ENCODE data around the gene RHNO1.
A peak's percentile ranks its signal among the peaks of the same experiment; 100 is the strongest.

Gene RHNO1, protein sequence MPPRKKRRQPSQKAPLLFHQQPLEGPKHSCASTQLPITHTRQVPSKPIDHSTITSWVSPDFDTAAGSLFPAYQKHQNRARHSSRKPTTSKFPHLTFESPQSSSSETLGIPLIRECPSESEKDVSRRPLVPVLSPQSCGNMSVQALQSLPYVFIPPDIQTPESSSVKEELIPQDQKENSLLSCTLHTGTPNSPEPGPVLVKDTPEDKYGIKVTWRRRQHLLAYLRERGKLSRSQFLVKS

DNA sequence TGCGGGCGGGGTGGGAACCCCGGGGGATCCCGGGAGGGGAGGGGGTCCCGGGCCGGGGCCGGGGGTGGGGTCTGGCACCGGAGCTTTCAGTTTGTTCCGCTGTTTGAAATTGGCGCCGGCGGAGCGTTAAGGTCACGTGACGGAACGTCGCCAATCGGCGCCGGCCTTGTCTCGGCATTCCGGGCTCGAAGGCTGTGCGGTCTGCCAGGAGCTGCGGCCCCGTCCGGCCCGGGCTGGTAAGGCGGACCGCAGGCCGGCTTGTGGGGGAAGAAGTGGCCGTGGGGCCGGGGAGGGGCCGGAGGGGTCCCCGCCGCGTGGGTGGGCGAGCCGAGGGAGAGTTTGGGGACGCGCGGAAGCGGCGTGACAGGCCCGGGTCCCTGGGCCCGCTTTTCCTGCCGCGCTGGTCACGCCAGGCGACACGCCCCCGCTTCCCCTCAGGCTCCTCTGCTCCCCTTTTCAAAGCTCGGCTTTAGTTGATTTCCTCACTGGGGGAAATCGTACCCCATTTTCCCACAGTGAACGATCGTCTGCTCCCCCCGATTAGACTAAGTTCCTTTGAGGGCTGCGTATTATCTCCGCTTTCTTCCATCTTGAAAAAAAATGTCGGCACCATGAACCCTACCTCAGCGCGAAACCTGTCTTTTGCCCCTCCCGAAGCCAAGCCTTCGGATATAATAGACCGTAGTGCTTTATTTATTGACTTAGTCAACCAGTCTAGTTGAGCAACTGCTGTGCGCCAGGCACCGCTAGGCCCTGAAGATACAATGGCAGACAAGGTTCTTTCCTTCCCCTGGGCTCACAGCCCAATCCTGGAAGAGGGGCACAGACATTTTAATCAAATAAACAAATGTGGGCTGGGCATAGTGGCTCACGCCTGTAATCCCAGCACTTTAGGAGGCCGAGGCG lies at the start of gene RHNO1, which contains the start of gene FOXM1:
Gene RHNO1 (plus strand): TSS at position 177 of the 906 bp plus-strand sequence. CDS start 8,144 bp downstream, outside the sequence.
Gene FOXM1 (minus strand): TSS at position 128 of the 906 bp plus-strand sequence. CDS start 2,696 bp downstream, outside the sequence.
- peak; percentile 96 for DNase-seq (ENCODE audit: low spot score)

DNA sequence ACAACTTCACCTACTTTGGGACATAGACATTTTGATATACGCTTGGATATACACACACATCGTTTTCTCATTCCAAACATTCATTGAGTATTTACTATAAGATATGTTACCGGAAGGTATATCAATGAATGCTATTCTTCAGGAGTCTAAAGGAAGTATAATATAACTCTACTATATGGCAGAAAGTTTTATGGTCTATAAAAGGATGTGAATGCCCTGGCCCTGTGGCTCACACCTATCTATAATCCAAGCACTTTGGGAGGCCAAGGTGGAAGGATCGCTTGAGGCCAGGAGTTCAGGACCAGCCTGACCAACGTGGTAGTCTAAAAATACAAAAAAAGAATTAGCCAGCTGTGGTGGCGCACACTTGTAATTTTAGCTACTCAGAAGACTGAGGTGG lies 47.7 kb upstream of the RHNO1 start:
- no peak for DNase-seq (ENCODE audit: low spot score)

DNA sequence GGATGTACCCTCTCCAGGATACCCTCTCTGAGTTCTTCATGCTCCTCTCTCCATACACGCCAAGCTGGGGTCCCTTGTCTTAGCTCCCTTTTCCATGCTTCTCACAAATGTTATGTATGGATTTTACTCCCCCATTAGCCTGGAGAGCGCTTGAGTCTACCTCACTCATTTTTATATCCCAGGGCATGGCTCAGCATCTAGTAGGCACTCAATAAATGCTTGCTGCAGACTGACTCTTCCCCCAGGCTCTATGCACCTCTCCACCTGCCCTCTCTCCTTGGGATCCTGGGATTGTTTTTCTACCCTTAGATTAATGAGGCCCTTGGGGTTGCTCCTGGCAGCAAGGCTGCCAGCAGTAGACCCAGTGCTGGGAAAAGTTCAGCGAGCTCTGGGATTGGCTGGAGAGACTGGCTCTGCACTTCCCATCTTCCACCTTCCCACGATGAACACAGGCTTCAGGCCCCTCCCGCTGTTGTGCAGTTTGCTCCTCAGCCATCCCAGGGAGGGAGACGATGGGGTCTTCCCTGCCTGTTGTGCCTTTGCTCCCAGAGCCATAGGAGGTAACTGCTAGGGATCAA lies 44.4 kb upstream of the RHNO1 start:
- no peak for DNase-seq (ENCODE audit: low spot score)

DNA sequence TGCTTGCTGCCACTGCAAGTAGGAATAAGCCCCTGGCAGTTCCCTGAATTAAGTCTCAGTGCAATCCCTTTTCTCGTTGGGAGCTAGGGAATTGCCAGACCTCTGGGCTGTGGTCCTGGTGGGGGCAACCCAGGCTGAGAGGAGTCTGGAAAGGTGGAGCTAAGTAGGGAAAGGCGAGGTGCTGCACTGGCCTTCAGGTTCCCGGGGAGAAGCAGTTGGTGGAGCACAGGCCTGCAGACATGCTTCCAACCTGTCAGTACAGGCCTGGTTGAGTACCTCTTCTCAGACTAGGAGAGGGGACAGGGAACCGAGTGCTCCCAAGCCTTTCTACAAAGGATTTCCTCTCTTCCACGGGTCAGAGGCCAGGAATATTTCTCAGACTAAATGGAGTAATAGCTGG lies 43.7 kb upstream of the RHNO1 start:
- no peak for DNase-seq (ENCODE audit: low spot score)

DNA sequence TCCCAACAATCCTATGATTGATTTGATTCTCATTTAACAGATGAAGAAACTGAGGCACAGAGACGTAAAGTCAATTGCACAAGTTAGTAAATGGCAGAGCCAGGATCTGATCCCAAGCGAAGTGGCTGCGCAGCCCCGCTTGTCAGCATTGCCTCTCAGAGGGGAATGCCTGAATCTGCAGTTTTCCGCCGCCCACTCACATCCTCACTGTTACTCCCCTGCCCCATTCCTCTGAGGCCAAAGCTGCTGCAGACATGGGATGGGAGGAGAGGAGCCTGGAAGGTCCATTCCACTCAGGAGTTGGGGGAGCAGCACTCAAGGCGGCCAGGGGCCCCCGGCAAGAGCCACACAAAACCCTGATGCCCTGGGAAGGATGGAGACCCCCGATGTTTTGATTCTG lies 43.2 kb upstream of the RHNO1 start:
- DNase-seq (ENCODE audit: low spot score): no peak

DNA sequence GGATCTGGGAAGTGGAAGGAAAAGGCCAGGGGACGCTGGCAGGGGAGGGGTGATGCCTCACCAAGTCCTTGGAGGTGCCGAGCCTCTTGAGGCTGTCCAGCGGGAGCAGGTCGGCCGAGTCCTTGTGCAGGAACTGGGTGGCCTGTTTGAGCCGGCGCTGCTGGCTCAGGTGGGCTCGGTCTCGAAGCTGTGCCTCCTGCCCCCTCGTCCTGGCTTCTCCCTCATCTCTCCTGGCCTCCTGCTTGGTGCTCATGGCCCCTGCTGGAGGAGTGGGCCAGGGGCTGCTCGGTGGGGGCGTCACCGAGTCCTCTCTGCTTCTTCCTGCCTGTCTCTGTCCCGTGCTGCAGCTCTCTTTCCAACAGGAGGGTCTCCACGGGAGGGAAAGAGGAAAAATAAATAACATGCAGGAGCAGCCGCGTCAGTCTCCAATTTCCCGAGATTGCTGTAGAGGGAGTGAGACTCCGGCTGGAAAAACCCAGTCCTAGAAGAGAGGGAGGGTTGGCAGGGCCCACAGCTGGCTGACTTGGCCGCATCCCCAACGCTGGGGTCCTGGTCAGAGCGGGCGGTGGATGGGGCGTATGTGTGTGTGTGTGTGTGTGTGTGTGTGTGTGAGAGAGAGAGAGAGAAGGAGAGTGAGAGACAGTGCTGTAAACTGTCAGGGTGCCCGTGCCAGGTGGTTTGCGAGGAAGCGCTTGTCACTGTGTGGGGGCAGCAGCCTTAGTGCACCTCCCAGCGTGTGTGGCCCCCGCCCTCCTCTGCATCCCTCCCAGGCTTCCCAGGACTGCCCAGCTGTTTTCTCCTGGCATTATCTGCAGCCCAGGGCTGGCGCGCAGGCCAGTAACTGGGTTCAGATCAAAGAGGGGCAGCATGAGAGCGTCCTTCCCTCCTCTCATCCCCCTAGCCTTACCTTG lies 42.2 kb upstream of the RHNO1 start, which contains the start of gene NRIP2:
Gene NRIP2 (minus strand): TSS at position 455 of the 911 bp plus-strand sequence. CDS start 52 bp downstream, at position 403.
- DNase-seq (ENCODE audit: low spot score): peak; percentile 82

DNA sequence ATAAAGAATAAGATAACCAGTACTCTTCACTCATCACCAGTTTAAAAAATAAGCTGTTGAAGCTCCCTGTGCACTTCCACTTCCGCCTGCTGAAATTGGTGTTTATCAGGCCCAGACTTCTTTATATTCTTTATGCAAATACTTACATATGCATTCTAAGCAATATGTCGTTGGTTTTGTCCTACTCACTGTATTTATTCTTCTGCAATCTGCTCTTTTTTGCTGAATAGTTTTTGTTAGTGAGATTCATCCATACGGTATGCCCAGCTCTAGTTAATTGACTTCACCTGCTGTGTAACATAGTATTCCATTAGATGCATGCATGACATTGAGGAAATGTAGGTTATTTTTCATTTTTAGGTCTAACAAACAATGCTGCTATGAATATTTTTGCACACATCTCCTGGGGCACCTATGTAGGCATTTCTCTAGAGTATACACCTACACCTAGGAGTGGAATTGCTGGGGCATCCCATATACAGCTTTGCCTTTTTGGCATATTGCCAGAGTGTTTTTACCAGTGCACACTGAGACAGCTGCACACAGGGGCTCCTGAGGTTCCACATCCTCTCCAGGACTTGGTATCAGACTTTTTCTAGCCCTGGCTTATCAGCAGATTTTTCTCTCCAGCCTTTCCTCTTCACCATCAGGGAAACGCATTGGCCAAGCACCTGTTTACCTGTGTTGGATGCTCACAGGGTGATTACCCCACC lies 41.2 kb upstream of the RHNO1 start:
- no peak for DNase-seq (ENCODE audit: low spot score)

DNA sequence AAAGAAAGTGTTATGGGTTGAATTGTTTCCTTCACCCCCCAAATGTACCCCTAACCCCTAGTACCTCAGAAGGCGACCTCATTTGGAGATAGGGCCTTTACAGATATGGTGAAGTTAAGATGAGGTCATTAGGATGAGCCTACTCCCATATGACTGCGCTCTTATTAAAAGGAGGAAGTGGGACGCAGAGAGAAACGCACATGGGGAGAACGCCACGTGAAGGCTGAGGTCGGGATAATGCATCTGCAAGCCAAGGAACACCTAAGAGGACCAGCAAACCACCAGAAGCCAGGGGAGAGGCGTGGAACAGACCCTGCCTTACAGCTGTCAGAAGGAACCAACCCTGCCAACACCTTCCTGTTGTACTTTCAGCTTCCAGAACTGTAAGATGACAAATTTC lies 40.4 kb upstream of the RHNO1 start:
- DNase-seq (ENCODE audit: low spot score): no peak

DNA sequence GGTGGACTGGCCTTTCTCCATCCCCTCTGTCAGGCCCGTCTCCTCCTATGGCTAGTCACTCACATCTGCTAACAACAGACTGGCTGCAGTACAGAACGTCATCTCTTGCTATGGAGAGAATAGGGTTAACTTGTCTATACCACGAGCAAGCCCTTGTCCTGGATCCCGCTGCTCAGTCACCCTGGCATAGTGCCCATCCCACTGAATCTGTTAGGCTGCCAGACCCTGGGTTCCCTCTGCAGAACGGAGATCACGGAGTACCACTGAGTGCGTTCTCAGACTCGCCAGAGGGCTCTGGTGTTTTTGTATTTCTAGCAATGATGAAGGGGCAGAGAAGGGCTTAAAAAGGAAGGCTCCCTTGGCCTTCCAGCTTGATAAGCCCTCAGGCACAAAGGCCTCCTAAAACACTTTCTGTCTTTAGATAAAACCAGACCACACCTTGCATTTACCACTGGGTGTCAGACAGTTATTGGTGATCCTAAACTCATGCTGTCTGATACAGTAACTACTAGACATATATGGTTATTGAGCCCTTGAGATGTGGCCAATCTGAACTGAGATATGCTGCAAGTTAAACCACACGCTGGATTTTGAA lies 35.9 kb upstream of the RHNO1 start:
- DNase-seq (ENCODE audit: low spot score): no peak

DNA sequence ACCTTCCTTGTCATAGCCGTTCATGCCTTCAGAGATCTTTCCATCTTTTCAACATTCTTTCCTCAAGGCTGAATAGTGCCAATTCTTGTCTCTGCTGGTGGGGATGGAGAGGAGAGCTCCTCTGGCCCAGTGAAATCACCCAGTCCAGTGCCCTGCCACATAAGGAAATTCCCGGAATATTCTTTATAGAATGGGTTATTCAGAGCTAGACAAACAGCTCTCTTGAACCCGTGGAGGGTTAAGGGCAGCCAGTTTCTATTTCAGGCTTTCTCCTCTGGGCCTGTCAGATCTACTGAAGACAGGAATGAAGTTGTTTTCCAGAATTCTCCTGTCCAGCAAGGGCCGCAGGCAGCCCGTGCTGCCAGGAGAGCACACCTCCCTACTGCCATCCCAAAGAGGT lies 34.1 kb upstream of the RHNO1 start:
- no peak for DNase-seq (ENCODE audit: low spot score)

DNA sequence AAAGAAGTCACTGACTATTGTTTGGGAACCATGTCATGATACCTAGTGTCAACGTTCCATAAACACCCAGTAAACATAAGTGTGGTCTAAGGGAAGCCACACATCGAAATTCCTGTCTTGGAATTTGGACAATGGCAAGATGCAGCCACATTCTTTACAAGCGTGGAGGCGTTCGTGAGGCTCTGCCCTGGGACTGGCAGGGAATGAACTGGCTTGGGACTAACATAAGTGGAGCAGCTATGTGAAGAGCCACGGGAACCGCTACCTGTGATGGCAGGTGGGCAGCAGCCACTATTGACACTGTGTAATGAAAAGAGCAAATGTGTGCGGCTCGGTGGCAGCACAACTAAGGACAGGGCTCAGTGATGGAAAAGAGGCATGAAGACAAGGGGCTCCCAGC lies 32.2 kb upstream of the RHNO1 start:
- no peak for DNase-seq (ENCODE audit: low spot score)

DNA sequence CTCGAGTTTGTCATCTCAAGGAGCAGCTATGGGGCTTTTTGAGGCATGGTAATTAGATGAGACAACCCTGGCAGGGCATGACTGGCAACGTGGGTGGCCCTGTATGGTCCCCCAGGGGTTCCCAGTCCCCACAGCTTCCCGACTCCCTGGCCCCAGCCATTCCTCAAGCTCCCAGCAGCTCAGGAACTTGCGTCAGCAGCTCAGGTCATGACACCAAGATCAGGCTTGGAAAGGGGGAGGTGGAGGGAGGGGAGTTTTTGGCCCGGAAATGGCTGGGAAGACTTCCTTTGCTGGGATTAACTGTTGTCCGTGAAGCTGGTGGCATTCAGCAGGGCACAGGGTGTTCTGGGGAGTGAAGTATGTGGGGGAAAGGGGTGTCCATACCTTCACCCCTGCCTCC lies 31.7 kb upstream of the RHNO1 start:
- DNase-seq (ENCODE audit: low spot score): no peak

DNA sequence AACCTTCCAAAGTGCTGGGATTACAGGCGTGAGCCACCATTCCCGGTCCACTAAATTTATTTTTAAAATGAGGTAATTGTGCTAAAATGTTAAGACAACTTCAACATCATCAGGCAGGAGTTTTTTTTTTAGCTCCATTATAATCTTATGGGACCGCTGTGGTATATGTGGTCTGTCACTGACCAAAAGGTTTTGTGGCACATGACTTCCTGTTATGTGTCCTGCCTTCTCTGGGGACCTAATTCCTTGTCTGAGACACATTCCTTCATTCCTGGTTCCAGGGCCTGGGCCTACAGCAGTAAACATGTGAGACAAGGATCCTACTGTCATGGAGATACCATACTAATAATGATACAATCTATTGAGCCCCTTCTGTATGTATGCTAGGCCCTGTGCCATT lies 25.1 kb upstream of the RHNO1 start:
- DNase-seq (ENCODE audit: low spot score): no peak

DNA sequence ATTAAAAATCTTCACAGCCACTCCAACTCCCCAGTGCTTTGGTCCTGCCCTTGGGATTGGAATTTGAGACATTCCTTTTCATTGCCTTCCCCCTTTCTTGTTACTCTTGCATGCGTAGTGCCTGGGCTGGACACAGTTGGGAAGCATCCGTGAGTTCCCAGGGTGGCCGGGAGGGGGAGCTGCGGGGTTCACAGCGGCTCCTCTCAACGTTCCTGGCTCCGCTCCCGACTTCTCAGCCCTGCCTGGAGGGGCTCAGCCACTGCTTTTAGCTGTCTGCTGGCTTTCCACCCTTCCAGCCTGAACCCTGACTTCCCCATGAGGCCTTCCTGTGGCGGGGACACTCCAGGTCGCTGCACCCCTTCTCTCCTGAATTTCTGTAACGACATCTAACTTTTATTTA lies 23.4 kb upstream of the RHNO1 start:
- peak; percentile 85 for DNase-seq (ENCODE audit: low spot score)

DNA sequence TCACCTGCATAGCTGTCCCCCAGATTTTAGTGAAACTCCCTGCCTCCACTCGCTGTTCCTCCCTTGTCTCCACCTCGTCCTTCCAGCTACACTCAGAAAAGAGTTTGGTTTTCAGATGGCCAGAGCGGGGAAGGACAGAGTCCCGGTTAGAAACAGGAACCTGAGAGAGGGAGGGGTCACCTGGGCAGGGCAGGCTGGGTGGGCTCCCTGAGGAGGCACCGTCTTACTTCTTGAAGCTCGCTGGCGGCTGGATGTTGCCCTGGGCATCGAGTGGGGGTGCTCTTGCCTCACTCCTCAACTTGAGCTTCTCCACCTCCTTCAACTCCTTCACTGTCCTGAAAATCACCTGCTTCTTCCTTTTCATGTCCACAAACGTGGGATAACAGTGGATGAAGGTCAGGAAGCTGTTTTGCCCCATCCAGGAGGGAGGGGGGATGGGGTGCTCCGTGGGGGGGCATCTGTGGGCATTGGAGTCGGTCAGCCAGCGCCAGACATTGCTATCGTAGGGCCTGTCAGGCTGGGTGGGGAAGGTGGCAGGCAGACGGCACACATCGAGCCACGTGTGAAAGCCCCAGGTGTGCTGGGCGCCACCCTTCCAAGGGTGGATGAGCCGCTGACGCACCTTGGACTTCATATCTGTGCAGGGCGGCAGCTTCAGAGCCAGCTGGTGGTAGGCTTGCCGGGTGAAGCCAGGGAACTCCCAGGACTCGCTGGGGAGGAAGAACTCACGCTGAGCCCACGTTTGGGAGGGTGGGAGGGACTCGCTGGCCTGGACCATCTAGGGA lies 22.2 kb upstream of the RHNO1 start:
- no peak for DNase-seq (ENCODE audit: low spot score)

DNA sequence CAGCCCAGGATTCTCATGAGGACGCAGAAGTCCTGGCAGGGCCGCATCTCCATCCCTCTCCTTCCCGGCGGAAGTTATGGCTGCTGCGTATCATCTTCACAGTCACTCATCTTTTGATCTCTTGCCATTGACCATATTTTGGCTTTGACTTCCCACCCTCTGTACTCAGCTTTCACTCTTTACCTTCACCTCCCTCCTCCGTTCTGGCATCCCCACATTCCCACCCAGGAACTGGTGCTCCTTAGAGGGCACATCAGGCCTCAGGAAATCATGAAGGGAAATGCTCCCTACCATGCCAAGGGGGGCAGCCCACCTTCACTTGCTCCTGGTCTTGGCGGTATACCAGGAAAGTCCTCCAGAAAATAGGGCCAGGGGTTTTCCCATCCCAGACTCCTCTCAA lies 21.5 kb upstream of the RHNO1 start:
- DNase-seq (ENCODE audit: low spot score): no peak

DNA sequence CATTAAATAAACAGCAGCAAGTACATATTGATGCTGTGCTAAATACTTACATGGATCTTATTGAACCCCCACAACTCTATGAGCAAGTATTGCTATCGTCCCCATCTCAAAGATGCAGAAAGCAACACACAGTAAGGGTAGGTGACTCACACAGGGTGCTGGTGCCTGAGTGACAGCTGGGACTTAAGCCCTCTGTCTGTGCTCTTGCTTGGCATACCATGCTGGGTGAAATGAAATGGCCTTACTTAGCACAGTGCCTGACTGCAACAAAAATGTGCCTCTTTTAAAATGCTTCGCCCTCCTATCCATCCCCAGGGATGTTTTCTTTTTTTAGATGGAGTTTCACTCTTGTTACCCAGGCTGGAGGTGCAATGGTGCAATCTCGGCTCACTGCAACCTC lies 21.0 kb upstream of the RHNO1 start:
- DNase-seq (ENCODE audit: low spot score): no peak

DNA sequence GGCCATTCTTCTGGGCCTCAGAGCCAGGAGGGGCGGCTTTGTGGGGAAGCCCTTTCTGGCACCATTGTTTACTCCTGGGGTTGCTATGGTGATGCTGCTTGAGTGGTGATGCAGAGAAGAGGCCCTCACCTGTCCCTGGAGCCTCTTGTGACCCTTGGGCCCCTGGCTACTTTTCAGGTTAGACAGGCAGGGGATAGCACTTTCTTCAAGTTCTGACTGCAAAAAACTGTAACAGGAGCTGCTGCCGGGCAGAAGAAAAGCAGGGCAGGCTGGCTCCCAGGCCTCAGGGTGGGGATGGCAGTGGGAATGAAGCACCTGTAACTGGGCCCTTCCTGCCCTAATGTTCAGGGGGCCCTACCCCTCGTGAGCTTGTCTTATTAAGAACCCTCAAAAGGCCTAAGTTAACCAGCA lies 20.0 kb upstream of the RHNO1 start, which contains the start of gene TEX52:
Gene TEX52 (minus strand): TSS at position 19 of the 411 bp plus-strand sequence. CDS start 13 bp downstream, at position 6.
- no peak for DNase-seq (ENCODE audit: low spot score)

DNA sequence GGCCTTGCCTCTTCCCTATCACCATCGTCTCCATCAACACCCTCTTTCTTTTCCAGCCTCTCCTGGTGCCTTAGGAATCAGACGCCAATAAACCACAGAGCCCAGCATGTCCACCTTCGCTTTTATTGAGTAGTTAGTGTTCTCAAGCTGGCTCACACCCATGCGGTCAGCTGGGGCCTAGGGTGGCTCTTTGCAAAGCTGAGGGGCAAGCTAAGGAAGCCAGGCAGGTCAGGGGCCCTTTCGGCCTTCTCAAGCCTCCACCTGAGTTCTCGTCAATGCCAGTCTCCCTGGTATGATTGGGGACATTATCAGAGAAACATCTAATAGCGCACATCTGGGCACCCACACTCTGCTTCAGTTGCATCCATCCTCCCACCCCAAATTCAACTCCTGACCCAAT lies 19.4 kb upstream of the RHNO1 start:
- DNase-seq (ENCODE audit: low spot score): no peak

DNA sequence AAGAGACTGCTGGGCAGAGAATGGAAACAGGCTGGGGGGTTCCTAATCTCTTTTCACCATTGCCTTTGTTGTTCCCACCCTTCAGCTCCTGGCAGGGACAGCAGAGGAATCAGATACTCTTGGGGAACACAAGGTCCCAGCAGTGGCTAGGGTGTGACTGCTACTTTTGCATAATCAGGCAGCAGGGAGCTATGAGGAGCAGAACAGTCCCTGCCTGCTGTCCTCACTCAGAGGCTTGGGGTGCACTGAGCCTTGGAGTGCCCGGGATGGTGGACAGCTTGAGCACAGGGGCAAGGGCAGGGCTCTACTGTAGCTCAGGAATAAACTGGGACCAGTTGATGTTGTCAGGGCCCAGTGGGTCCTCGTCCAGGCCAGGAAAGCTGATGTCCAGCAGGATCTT lies 18.7 kb upstream of the RHNO1 start:
- DNase-seq (ENCODE audit: low spot score): no peak

All from Ammon's horn (tissue), 1 donor.